ENCODE results near the gene GOSR2. TPM values are rescaled to one million over a fixed set of nuclear protein-coding genes. Genes with fewer than 3 reads are reported as not detected.

GOSR2 gene
- total RNA-seq, 1 experiment from 2014 or later: 34.5 TPM

GRCh38 chr17:46895171-46895570 is 27.8 kb upstream of the GOSR2 start:
- Histone ChIP-seq H3K4me3 (no peak overlapping the region), H3K4me2 (no peak overlapping the region), H4K20me1 (ENCODE audit: insufficient read depth) (no peaks in the 10 kb centered on the region), H2AFZ (no peak overlapping the region), H3F3A (ENCODE audit: insufficient read depth, low read depth) (no peaks in the 10 kb centered on the region), H3K9me2 (ENCODE audit: insufficient read depth) (no peaks in the 10 kb centered on the region), H3K9me3 (ENCODE audit: insufficient read depth, low read depth) (no peaks in the 10 kb centered on the region), H3K27ac (no peak overlapping the region), H3K4me1 (replicated peaks; ENCODE audit: insufficient read depth) (no peaks in the 10 kb centered on the region), H3K79me2 (ENCODE audit: low read depth) (no peaks in the 10 kb centered on the region), H3K27me3 (ENCODE audit: insufficient read depth, low read depth) (peaks cover 83% of the 10 kb centered on the region), H3K36me3 (ENCODE audit: low read depth) (no peaks in the 10 kb centered on the region)
- no TSS peak for BruUV-seq (replicated peaks)
- CTCF ChIA-PET: no interaction called here
- DNase-seq: no peak
- intact Hi-C loops (cut with micrococcal nuclease; ENCODE audit: unreplicated experiment): no loop called here
- POLR2A ChIA-PET (ENCODE audit: unreplicated experiment): no interaction called here
- TF ChIP-seq CTCF (conservative IDR thresholded peaks at IDR 0.05) (no peak), EZH2 (IDR thresholded peaks at IDR 0.05; ENCODE audit: low read depth) (no peak)

- TF ChIP-seq CTCF (conservative IDR thresholded peaks at IDR 0.05) (no peak), EZH2 (IDR thresholded peaks at IDR 0.05; ENCODE audit: low read depth) (no peak)
- Histone ChIP-seq H3K4me3 (no peak overlapping the region), H3K4me1 (replicated peaks; ENCODE audit: insufficient read depth) (no peaks in the 10 kb centered on the region), H3F3A (ENCODE audit: insufficient read depth, low read depth) (no peaks in the 10 kb centered on the region), H3K4me2 (no peak overlapping the region), H3K9me3 (ENCODE audit: insufficient read depth, low read depth) (no peaks in the 10 kb centered on the region), H3K79me2 (ENCODE audit: low read depth) (no peaks in the 10 kb centered on the region), H3K9me2 (ENCODE audit: insufficient read depth) (no peaks in the 10 kb centered on the region), H3K36me3 (ENCODE audit: low read depth) (no peaks in the 10 kb centered on the region), H3K27ac (no peak overlapping the region), H4K20me1 (ENCODE audit: insufficient read depth) (no peaks in the 10 kb centered on the region), H3K27me3 (ENCODE audit: insufficient read depth, low read depth) (peaks cover 72% of the 10 kb centered on the region), H2AFZ (no peak overlapping the region)
- intact Hi-C loops (cut with micrococcal nuclease; ENCODE audit: unreplicated experiment): no loop called here
- DNase-seq: no peak
- ChIA-PET POLR2A (ENCODE audit: unreplicated experiment) (no interaction called here), CTCF (no interaction called here)
- BruUV-seq (replicated peaks): no TSS peak
Observed at GRCh38 chr17:46896991-46897390, 26.0 kb upstream of the GOSR2 start.

GRCh38 chr17:46898364-46898763 is 24.6 kb upstream of the GOSR2 start:
- DNase-seq: no peak
- Histone ChIP-seq H3K36me3 (ENCODE audit: low read depth) (no peaks in the 10 kb centered on the region), H3K27me3 (ENCODE audit: insufficient read depth, low read depth) (peaks cover 59% of the 10 kb centered on the region), H3K4me2 (no peak overlapping the region), H3K27ac (no peak overlapping the region), H3F3A (ENCODE audit: insufficient read depth, low read depth) (no peaks in the 10 kb centered on the region), H2AFZ (no peak overlapping the region), H3K9me2 (ENCODE audit: insufficient read depth) (no peaks in the 10 kb centered on the region), H3K4me1 (replicated peaks; ENCODE audit: insufficient read depth) (no peaks in the 10 kb centered on the region), H3K79me2 (ENCODE audit: low read depth) (no peaks in the 10 kb centered on the region), H4K20me1 (ENCODE audit: insufficient read depth) (no peaks in the 10 kb centered on the region), H3K4me3 (no peak overlapping the region), H3K9me3 (ENCODE audit: insufficient read depth, low read depth) (no peaks in the 10 kb centered on the region)
- no TSS peak for BruUV-seq (replicated peaks)
- intact Hi-C loops (cut with micrococcal nuclease; ENCODE audit: unreplicated experiment): no loop called here
- TF ChIP-seq CTCF (conservative IDR thresholded peaks at IDR 0.05): no peak
- no peak for TF ChIP-seq EZH2 (IDR thresholded peaks at IDR 0.05; ENCODE audit: low read depth)
- ChIA-PET CTCF (no interaction called here), POLR2A (ENCODE audit: unreplicated experiment) (no interaction called here)
